HG02610 (cell line): Measurements from ENCODE around the gene RBAK.
"Not testable (repeated sequence)": the region's sequence is repeated elsewhere in the genome, so short reads cannot be mapped to it uniquely, and the experiment has no call there.

Experiments used
- ATAC-seq: cut with Tn5 transposase; IDR thresholded peaks from one replicate; pipeline ENCODE4 v1.9.1; 2021; ENCODE audit warnings: mild to moderate bottlenecking, moderate library complexity; ENCODE audit not compliant: unreplicated experiment

The RBAK gene

GRCh38 chr7:5050676-5051075 lies 5.0 kb downstream of the RBAK start:
- ATAC-seq: no peak

GRCh38 chr7:5051731-5052130 lies 6.1 kb downstream of the RBAK start:
- not testable (repeated sequence) for ATAC-seq

- ATAC-seq: no peak
These were observed 7.5 kb downstream of the RBAK start for GRCh38 chr7:5053175-5053574.

- ATAC-seq: no peak
These were observed 18.0 kb downstream of the RBAK start for GRCh38 chr7:5063698-5064097.

- no peak for ATAC-seq
These were observed 18.9 kb downstream of the RBAK start for GRCh38 chr7:5064391-5065106.

GRCh38 chr7:5065107-5065407 lies 19.4 kb downstream of the RBAK start:
- ATAC-seq: no peak

GRCh38 chr7:5068521-5068920 lies 22.9 kb downstream of the RBAK start:
- ATAC-seq: no peak

- no peak for ATAC-seq
These were observed 24.5 kb downstream of the RBAK start for GRCh38 chr7:5070206-5070605.

GRCh38 chr7:5075187-5075586 lies 29.5 kb downstream of the RBAK start:
- ATAC-seq: not testable (repeated sequence)

GRCh38 chr7:5077740-5078139 lies 32.1 kb downstream of the RBAK start:
- ATAC-seq: no peak

GRCh38 chr7:5082806-5083205 lies 37.1 kb downstream of the RBAK start:
- ATAC-seq: no peak

- ATAC-seq: no peak
These were observed 37.7 kb downstream of the RBAK start for GRCh38 chr7:5083311-5083711.

- ATAC-seq: no peak
These were observed 40.6 kb downstream of the RBAK start for GRCh38 chr7:5086256-5086655.

- ATAC-seq: not testable (repeated sequence)
These were observed 42.7 kb downstream of the RBAK start for GRCh38 chr7:5088228-5088833.

GRCh38 chr7:5088906-5089305 lies 43.2 kb downstream of the RBAK start:
- no peak for ATAC-seq

GRCh38 chr7:5093948-5094347 lies 48.3 kb downstream of the RBAK start:
- no peak for ATAC-seq

GRCh38 chr7:5094641-5095040 lies 49.0 kb downstream of the RBAK start:
- ATAC-seq: no peak

GRCh38 chr7:5116359-5116758 lies 70.7 kb downstream of the RBAK start:
- ATAC-seq: no peak

- no peak for ATAC-seq
These were observed 71.7 kb downstream of the RBAK start for GRCh38 chr7:5117095-5117970.
